ENCODE measurements around the gene SDF4.

SDF4 gene

DNA sequence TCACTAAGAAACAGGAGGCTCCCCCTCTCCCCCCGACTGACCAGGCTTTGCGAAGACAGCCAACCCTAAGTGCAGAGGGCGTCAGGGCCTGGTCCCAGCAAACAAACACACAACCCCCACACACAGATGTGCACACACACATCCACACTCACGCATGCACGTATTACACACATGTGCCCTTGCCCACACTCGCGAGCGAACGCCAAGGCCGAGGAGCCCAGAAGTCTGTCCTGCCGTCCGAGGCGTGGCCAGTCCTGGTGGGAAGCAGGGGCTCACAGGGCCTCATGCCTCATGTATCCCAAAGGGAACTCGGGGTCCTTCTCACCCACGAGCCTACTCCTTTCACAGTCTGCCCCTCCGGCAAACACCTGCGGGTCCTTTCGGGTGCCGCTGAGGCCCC, 2.0 kb downstream of the SDF4 start:
- H3K27ac ChIP-seq = peak overlapping the region; percentile 97

DNA sequence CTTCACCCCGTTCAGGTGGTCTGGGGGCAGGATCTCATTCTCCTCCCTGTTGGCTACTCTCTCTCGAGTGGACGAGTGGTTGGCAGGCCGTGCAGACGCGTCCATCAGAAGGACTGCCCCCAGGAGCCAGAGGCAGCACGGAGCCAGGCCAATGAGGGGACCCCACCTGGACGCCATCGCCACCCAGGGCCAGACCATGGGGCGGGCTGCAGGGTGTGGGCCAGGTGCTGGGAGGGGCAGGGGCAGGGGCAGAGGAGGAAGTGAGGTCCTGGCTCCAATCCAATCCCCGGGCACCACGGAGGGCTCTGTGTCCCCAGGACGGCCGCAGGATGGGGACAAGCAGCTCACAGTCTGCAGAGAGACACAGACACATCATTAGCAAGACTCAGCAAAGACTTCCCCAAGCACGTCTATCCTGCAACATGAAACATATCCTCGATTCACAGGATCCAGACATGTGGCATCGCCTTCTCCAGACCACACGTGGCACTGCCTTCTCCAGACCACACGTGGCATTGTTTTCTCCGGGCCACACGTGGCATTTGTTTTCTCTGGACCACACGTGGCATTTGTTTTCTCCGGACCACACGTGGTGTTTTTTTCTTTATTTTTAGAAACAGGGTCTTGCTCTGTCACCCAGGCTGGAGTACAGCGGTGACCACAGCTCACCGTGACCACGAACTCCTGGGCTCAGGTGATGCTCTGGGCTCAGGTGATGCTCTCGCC, 3.0 kb downstream of the SDF4 start:
- TF ChIP-seq, protein P1, sequence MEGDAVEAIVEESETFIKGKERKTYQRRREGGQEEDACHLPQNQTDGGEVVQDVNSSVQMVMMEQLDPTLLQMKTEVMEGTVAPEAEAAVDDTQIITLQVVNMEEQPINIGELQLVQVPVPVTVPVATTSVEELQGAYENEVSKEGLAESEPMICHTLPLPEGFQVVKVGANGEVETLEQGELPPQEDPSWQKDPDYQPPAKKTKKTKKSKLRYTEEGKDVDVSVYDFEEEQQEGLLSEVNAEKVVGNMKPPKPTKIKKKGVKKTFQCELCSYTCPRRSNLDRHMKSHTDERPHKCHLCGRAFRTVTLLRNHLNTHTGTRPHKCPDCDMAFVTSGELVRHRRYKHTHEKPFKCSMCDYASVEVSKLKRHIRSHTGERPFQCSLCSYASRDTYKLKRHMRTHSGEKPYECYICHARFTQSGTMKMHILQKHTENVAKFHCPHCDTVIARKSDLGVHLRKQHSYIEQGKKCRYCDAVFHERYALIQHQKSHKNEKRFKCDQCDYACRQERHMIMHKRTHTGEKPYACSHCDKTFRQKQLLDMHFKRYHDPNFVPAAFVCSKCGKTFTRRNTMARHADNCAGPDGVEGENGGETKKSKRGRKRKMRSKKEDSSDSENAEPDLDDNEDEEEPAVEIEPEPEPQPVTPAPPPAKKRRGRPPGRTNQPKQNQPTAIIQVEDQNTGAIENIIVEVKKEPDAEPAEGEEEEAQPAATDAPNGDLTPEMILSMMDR (conservative IDR thresholded peaks at IDR 0.05) = no peak
- no peak overlapping the region for H3K27ac ChIP-seq

More for the DNA sequence above, 2.0 kb downstream of the SDF4 start:
- TF ChIP-seq, protein P1 (conservative IDR thresholded peaks at IDR 0.05) = no peak

DNA sequence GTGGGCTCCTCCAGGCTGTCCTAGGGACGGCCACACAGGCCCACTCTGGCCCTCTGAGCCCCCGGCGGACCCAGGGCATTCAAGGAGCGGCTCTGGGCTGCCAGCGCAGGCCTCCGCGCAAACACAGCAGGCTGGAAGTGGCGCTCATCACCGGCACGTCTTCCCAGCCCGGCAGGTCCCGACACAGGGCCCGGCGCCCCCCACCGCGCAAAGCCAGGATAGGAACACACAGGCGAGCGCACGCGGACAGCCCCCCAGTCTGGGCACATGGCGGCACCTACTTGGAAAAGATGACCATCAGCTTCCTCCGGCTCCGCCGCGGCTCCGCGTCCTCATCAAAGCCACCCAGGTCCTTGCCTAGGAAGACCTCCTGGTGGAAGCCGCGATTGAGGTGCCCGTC, 3.6 kb downstream of the SDF4 start:
- H3K27ac ChIP-seq = no peak overlapping the region
- TF ChIP-seq, protein P1 (conservative IDR thresholded peaks at IDR 0.05) = no peak

DNA sequence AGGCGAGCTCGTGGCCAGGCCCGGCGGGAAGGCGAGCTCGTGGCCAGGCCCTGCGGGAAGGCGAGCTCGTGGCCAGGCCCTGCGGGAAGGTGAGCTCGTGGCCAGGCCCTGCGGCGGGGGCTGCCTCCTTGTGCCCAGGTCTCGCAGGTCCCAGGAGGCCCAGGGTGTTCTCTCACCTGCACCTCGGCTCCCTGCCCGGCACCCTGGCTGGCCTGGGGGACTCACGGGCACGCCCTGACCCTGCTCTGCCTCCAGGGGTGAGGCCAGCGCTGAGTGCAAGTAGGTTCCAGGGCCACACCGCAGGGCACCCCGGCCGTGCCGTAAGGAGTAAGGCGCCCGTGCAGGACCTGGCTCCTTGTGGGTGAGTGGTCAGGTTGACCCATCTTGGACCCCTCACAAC, 4.4 kb downstream of the SDF4 start:
- TF ChIP-seq, protein P1 (conservative IDR thresholded peaks at IDR 0.05) = no peak
- H3K27ac ChIP-seq = no peak overlapping the region

DNA sequence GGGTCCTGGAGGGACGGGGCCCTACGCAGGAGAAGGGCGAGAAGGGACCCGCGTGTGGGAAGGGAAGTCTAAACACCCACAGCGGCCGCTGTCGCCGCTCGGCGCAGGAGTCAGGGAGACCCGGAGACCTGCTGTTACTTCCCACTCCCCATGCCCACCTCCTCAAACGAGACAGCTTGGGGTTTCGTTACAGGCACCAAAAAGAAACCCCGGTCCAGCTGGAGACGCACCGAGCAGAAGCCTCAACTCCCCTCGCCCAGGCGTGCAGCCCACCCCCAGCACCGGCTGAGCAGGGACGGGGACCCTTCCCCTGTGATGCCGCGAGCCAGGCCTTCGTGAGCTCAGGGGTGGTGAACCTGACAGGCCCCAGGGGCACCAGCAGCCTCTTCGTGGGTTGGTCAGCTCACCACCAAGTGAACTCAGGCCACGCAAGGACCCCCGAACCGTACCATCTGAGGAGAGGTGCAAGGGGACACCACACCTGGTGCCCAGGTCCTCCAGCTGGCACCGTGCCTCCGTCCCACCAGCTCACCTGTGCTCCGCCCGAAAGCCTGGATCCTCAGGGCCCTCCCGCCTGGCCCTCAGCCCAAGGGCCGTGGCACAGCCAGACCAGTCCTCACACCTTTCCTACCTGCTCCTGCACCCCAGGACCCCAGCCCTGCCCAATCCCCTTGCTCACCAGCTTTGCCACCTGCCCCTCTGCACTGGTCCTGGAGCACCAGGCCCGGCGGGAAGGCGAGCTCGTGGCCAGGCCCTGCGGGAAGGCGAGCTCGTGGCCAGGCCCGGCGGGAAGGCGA, 5.0 kb downstream of the SDF4 start:
- TF ChIP-seq, protein P1 (conservative IDR thresholded peaks at IDR 0.05) = no peak
- H3K27ac ChIP-seq = no peak overlapping the region

DNA sequence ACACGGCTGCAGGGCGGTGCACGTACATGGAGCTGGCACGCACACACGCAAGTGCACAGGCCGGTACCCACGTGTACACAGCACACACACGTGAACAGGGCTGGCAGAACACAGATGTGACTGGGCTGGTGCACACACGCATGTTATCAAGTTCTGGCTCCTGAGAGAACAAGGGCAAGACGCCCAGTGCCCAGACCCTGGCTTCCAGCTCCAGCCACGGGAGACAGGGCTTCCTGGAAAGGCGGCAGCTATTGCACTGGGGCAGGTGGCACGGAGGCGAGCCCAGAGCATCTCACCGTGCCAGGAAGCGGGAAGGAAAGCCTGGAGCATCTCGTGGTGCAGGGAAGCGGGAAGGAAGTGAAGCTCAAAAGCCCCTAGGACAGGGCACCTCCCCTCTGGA, 5.9 kb downstream of the SDF4 start:
- TF ChIP-seq, protein P1 (conservative IDR thresholded peaks at IDR 0.05) = no peak
- H3K27ac ChIP-seq = no peak overlapping the region

DNA sequence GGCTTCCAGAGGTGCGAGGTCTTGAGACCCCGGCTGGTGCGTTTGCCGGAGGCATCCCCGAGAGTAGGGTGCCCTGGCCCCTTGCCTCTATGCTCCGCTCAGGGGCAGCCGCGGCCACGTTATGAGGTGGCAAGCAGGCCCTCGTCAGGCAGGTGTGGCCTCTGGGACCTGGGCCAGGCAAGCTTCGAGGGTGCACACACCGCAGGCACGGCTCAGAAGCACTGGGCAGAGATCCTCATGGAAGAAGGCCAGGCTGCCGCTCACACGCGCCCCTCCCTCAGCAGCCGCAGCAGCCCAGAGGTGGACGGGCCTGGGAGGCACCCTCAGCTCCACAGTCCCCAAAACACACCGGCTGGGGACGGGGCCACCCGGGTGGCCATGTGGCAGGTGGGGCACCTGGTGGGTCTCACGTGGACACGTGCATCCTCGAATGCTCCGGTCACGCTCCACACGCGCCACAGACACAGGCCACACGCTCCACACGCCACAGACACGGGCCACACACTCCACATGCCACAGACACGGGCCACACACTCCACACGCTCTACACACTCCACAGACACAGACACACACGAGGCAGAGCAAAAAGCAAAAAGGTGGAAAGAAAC, 6.5 kb downstream of the SDF4 start:
- no peak overlapping the region for H3K27ac ChIP-seq
- TF ChIP-seq, protein P1 (conservative IDR thresholded peaks at IDR 0.05) = no peak

Data from VCaP (cell line).